A673 (cell line): ENCODE measurements around the gene UTP4. TPM values are rescaled to one million over a fixed set of nuclear protein-coding genes. Genes with fewer than 3 reads are reported as not detected.

Source experiments
- BruUV-seq: library from RNA; stranded (reverse); fragments of 400-500 nt; replicated peaks from 2 replicates; lab custom pipeline; 2021; lab: Mats Ljungman, UMichigan
- CTCF ChIA-PET: fragments of 300-600 bp; sonication (Branson Sonifier 250); formaldehyde crosslinking; loops from one replicate; lab custom pipeline; 2022; ENCODE audit warnings: antibody characterized with exemption; lab: Charles Lee
- POLR2A ChIA-PET: fragments of 300-600 bp; sonication (Branson Sonifier 250); formaldehyde crosslinking; loops from one replicate; lab custom pipeline; 2022; ENCODE audit warnings: antibody characterized with exemption; ENCODE audit not compliant: low non-redundant PET; lab: Charles Lee
- DNase-seq: peaks from one replicate; pipeline ENCODE4 v3.0.0-alpha.2; 2015; ENCODE audit warnings: low spot score
- H3K27ac ChIP-seq: fragments of 200-600 bp; sonication (generic); 2 replicates; pipeline ENCODE4 v1.5.1; 2016; ENCODE audit warnings: mixed run types, low read depth, mild to moderate bottlenecking, mixed read lengths, antibody characterized with exemption, low read length; ENCODE audit not compliant: poor library complexity, severe bottlenecking
- H3K27me3 ChIP-seq: fragments of 200-600 bp; sonication (generic); replicated peaks from 2 replicates; pipeline ENCODE4 v1.6.1; 2017; ENCODE audit warnings: mixed run types, low read depth, mild to moderate bottlenecking, mixed read lengths, antibody characterized with exemption, low read length; ENCODE audit not compliant: insufficient read depth, poor library complexity
- H3K36me3 ChIP-seq: fragments of 200-600 bp; sonication (generic); 2 replicates; pipeline ENCODE4 v1.6.1; 2016; ENCODE audit warnings: mixed run types, mild to moderate bottlenecking, mixed read lengths, antibody characterized with exemption, low read length; ENCODE audit not compliant: insufficient read depth, poor library complexity, severe bottlenecking
- H3K4me1 ChIP-seq: fragments of 200-600 bp; sonication (generic); 2 replicates; pipeline ENCODE4 v1.6.1; 2017; ENCODE audit warnings: mixed run types, mild to moderate bottlenecking, mixed read lengths, antibody characterized with exemption, low read length; ENCODE audit not compliant: insufficient read depth, poor library complexity, severe bottlenecking
- H3K4me3 ChIP-seq: fragments of 200-600 bp; sonication (generic); 2 replicates; pipeline ENCODE4 v1.5.1; 2016; ENCODE audit warnings: low read depth, mixed run types, mild to moderate bottlenecking, mixed read lengths, low read length; ENCODE audit not compliant: poor library complexity, severe bottlenecking
- H3K9me3 ChIP-seq: fragments of 200-600 bp; sonication (generic); 2 replicates; pipeline ENCODE4 v1.6.1; 2016; ENCODE audit warnings: mixed run types, low read depth, mild to moderate bottlenecking, mixed read lengths, antibody characterized with exemption, low read length; ENCODE audit not compliant: poor library complexity, severe bottlenecking
- EZH2 ChIP-seq: fragments of 200-600 bp; sonication (generic); IDR thresholded peaks from 2 replicates; pipeline ENCODE4 v1.6.1; 2017; ENCODE audit warnings: borderline replicate concordance, low read depth, mild to moderate bottlenecking, mixed read lengths, antibody characterized with exemption, low read length; ENCODE audit not compliant: poor library complexity, severe bottlenecking
- intact Hi-C: fragments of 100-400 bp; cut with micrococcal nuclease; formaldehyde crosslinking; loops from one replicate; pipeline ENCODE4 v1.10.0; 2022; ENCODE audit not compliant: unreplicated experiment
- total RNA-seq: library from RNA; stranded (reverse); gene quantifications from 2 replicates; pipeline ENCODE4 v1.2.3, GENCODE V29; 2021
- TF ChIP-seq, protein P1 (sequence below): fragments of 300-800, 200-600 bp; sonication (generic); conservative IDR thresholded peaks from 2 replicates; pipeline ENCODE4 v1.5.1; 2017; ENCODE audit warnings: low read depth, mild to moderate bottlenecking, antibody characterized with exemption, low read length, moderate library complexity, mixed read lengths

UTP4 gene
- total RNA-seq, 1 experiment from 2014 or later, result 146 TPM

DNA sequence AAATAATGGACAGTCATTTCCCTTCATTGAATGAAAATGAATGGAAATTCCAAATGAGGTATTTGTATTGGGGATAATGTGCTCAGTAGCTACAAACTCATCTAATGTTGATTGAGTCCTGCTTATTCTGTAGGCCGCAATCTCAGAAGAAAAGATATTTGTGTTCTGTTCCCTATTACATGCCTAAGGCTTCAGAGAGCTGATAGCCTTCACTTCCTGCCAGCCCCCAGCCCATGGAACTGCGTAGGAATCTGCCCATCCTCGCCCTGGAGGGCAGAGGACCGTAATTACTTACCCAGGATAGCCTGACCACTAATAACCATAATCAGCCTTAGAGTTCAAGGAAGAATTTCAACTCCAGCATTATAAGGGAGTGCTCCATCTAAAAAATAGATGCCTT is 36.6 kb downstream of the UTP4 start:
- Histone ChIP-seq H3K4me3 (no peak overlapping the region), H3K27me3 (no peaks in the 10 kb centered on the region), H3K27ac (no peak overlapping the region), H3K4me1 (no peaks in the 10 kb centered on the region), H3K9me3 (no peaks in the 10 kb centered on the region), H3K36me3 (peaks cover 56% of the 10 kb centered on the region)
- TF ChIP-seq EZH2, result no peak
- TF ChIP-seq, protein P1, sequence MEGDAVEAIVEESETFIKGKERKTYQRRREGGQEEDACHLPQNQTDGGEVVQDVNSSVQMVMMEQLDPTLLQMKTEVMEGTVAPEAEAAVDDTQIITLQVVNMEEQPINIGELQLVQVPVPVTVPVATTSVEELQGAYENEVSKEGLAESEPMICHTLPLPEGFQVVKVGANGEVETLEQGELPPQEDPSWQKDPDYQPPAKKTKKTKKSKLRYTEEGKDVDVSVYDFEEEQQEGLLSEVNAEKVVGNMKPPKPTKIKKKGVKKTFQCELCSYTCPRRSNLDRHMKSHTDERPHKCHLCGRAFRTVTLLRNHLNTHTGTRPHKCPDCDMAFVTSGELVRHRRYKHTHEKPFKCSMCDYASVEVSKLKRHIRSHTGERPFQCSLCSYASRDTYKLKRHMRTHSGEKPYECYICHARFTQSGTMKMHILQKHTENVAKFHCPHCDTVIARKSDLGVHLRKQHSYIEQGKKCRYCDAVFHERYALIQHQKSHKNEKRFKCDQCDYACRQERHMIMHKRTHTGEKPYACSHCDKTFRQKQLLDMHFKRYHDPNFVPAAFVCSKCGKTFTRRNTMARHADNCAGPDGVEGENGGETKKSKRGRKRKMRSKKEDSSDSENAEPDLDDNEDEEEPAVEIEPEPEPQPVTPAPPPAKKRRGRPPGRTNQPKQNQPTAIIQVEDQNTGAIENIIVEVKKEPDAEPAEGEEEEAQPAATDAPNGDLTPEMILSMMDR, result no peak
- ChIA-PET CTCF (no interaction called here), POLR2A (no interaction called here)
- BruUV-seq, result no TSS peak
- no peak for DNase-seq
- intact Hi-C loops, result no loop called here

- Histone ChIP-seq H3K36me3 (peaks cover 50% of the 10 kb centered on the region), H3K4me3 (no peak overlapping the region), H3K27me3 (no peaks in the 10 kb centered on the region), H3K9me3 (no peaks in the 10 kb centered on the region), H3K27ac (no peak overlapping the region), H3K4me1 (no peaks in the 10 kb centered on the region)
- no peak for DNase-seq
- intact Hi-C loops, result no loop called here
- POLR2A ChIA-PET, result no interaction called here
- no TSS peak for BruUV-seq
- CTCF ChIA-PET, result no interaction called here
- TF ChIP-seq, protein P1, result no peak
- TF ChIP-seq EZH2, result no peak
Measured at GRCh38 chr16:69169607-69170352, 37.3 kb downstream of the UTP4 start.

DNA sequence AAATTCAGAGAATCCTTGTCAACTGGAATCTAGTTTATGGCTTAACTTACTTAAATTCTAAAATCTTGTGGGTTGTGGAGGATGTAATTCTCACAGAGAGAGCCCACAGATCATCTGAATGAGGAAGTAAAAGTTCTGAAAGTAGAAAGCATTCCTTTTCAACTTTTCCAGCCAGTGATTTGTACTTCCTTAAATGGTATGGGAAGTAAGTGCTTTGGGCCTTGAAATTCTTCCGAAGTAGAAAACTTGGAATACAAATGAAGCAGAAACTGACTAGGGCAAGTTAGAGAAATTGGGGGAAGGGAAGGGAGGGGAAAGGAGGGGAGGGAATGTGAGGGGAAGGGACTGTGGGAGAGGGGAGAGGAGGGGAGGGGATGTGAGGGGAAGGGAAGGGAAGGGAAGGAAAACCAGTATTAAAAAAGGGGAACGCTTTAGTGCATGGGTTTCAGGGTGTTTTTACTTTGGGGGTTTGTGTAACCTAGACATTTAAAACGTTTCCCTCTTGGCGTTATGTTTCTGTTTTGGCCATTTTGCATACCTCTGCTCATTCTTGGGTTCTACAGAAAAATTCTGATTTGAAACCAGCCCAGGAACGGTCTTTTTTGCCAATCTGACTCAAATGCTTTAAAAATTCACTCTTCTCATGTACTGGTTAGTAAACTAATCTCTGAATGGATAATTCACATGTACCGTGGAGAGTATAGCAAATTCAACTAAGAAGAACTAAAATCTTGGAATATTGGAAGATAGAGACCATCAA is 39.1 kb downstream of the UTP4 start:
- Histone ChIP-seq H3K4me3 (no peak overlapping the region), H3K9me3 (no peaks in the 10 kb centered on the region), H3K4me1 (no peaks in the 10 kb centered on the region), H3K27me3 (no peaks in the 10 kb centered on the region), H3K36me3 (peaks cover 36% of the 10 kb centered on the region), H3K27ac (no peak overlapping the region)
- TF ChIP-seq, protein P1, result no peak
- TF ChIP-seq EZH2, result no peak
- ChIA-PET CTCF (no interaction called here), POLR2A (no interaction called here)
- intact Hi-C loops, result no loop called here
- DNase-seq, result no peak
- BruUV-seq, result no TSS peak
